HG03139 (cell line): ENCODE measurements around the gene KRTAP16-1.
"Not testable (repeated sequence)": the region's sequence is repeated elsewhere in the genome, so short reads cannot be mapped to it uniquely, and the experiment has no call there.

Experiments
- ATAC-seq: cut with Tn5 transposase; IDR thresholded peaks from one replicate; pipeline ENCODE4 v1.9.1; 2021; ENCODE audit not compliant: unreplicated experiment

Gene KRTAP16-1

GRCh38 chr17:41301916-41302901, 6.9 kb downstream of the KRTAP16-1 start, which contains the start of gene KRTAP29-1:
Gene KRTAP29-1 (minus strand): TSS chr17:41302851. CDS start chr17:41302851, 0 bp downstream.
- no peak for ATAC-seq

DNA sequence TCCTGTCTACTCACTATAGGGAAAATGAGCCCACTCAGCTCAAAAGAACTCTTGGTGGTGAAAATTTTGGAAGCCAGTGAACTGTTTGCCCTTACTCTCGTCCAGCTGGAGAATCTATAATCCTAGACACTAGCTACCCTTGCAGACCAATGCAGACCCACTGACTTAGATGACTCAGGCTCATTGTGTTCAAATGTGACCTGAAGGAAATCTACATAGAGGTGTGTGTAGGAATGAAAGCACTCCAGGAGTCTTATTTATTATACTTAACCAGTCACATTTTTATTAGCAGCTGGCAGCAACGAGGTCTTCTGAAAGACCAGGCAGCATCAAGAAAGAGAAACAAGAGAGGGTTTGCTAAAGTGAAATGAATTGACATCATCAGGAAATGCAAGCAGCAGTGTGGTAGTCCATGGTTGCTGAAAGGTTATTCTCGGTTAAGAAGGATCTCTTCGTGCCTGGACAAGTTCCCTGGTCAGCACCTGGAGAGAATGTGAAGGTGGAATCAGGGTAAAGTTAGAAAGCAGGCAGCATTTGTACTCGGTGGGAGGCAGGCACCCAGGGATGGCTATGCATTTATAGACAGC, 7.8 kb downstream of the KRTAP16-1 start:
- no peak for ATAC-seq

- no peak for ATAC-seq
These were observed 10.5 kb downstream of the KRTAP16-1 start for GRCh38 chr17:41298458-41299135.

- no peak for ATAC-seq
These were observed 12.3 kb downstream of the KRTAP16-1 start for GRCh38 chr17:41296846-41297245.

- ATAC-seq, result no peak
These were observed 15.1 kb downstream of the KRTAP16-1 start for GRCh38 chr17:41294016-41294415.

- no peak for ATAC-seq
These were observed 22.1 kb downstream of the KRTAP16-1 start for GRCh38 chr17:41287050-41287449.

DNA sequence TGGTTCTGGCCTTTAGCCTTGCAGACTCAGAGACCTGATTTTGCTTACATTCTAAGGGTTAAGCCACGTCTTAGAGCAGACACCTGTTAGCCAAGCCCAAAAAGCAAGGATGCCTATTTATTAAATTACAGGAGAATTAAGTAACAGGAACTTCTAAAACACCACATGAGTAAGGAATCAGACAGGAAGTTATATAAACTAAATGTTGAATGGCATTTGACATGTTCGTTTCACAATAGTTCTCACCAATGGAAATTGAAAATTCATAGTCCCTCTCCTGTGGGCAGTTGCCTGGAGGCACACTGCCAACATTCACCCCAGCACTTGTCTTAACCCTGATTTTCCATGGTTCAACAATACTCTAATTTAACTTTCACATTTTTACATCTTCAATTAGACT, 24.6 kb downstream of the KRTAP16-1 start:
- ATAC-seq, result no peak

DNA sequence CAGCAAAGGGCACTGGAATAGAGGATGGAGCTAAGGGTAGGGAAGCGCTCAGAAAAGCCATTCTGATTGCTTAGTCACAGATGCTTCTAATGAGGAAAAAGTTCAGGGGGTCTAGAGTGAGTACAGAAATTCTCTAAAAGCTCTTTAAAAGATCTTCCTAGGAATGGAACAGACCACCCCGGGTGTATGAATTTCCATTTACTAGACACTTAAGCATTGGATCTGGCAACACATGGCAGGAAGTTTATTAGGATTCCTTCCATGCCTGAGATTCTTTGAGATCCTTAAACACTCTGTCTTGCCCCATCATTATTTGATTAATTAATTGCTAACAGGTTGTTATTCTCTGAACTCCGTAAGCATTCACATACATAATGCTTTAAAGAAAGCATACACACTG, 25.1 kb downstream of the KRTAP16-1 start:
- no peak for ATAC-seq

DNA sequence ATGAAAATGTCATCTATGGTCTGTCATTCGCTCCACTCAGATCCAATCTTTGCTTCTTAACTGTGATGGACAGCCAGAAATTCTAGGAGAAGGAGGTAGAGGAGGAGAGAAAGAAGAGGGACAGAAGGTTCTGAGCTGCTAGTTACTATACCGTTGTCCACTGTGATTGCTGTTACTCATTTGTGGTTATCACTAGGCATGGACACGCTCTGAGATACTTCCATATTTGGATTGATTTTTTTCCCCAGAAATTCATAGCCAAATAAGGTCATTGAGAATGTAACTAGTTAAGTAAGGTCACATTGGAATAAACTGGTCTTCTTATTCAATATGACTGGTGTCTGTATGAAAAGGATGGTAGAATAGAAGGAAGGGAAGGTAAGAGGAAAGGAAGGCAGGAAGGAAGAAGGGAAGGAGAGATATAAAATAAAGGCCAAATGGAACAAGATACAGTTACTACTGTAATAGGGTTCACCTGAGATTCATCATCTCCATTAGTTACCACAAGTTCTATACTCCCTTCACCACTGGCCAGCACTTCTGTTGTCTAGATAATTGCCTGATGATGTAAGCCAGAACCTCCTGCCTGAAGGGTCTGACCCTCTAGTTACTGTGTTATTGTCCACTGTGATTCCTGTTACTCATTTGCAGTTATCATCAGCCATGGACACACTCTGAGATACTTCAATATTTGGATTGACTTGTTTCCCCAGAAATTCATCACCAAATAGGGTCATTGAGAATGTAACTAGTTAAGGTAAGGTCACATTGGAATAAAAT, 30.7 kb downstream of the KRTAP16-1 start:
- no peak for ATAC-seq

DNA sequence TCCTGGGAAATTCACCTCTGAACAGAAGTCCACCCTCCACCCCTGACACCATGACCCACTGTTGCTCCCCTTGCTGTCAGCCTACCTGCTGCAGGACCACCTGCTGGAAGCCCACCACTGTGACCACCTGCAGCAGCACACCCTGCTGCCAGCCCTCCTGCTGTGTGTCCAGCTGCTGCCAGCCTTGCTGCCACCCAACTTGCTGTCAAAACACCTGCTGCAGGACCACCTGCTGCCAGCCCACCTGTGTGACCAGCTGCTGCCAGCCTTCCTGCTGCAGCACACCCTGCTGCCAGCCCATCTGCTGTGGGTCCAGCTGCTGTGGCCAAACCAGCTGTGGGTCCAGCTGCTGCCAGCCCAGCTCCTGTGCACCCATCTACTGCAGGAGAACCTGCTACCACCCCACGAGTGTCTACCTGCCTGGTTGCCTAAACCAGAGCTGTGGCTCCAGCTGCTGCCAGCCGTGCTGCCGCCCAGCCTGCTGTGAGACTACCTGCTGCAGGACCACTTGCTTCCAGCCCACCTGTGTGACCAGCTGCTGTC, 33.4 kb downstream of the KRTAP16-1 start, which contains the start of gene KRTAP9-7:
TSS of gene KRTAP9-7 (plus strand) at position 51 of the 543 bp plus-strand sequence. CDS start at position 51, 0 bp downstream.
- not testable (repeated sequence) for ATAC-seq

DNA sequence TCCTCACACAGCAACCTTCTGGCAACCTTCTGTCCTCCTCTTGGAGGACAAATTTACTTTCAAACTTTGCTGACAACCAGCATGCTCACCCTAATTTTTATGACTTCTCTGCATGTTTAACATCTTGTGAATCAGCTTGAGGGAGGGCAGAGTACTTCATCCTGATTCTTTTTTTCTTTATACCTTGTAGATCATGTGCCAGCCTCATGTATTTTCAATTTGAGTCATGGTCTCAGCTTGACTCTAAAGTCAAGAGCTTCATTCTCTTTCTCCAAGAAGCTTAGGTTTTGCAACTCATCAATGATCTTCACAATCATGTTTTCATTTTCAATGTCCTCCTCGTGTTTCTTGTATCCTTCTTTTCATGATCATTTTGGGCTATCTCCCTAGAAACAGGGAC, 37.3 kb downstream of the KRTAP16-1 start:
- no peak for ATAC-seq

DNA sequence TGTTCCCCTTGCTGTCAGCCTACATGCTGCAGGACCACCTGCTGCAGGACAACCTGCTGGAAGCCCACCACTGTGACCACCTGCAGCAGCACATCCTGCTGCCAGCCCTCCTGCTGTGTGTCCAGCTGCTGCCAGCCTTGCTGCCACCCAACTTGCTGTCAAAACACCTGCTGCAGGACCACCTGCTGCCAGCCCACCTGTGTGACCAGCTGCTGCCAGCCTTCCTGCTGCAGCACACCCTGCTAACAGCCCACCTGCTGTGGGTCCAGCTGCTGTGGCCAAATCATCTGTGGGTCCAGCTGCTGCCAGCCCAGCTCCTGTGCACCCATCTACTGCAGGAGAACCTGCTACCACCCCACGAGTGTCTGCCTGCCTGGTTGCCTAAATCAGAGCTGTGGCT, 37.8 kb downstream of the KRTAP16-1 start:
- not testable (repeated sequence) for ATAC-seq

- no peak for ATAC-seq
These were observed 41.4 kb downstream of the KRTAP16-1 start for GRCh38 chr17:41267711-41268110.

DNA sequence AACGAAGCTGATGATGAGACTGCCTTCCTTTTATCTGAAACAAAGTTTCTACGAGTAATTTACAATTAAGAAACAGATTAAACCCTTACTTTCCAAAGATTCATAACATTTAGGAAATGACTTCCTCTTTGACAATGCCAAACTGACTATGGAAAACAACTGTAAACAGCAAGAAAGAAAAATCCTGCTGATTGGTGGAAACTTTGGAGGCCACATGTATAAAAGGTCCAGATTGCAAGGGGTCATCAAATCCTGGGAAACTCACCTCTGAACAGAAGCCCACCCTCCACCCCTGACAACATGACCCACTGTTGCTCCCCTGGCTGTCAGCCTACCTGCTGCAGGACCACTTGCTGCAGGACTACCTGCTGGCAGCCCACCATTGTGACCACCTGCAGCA, 44.0 kb downstream of the KRTAP16-1 start, which contains the start of gene KRTAP9-6:
TSS of gene KRTAP9-6 (plus strand) at position 301 of the 400 bp plus-strand sequence. CDS start at position 301, 0 bp downstream.
- ATAC-seq, result no peak

GRCh38 chr17:41264599-41264998, 44.5 kb downstream of the KRTAP16-1 start:
- ATAC-seq, result no peak

GRCh38 chr17:41263212-41263611, 45.9 kb downstream of the KRTAP16-1 start:
- no peak for ATAC-seq

DNA sequence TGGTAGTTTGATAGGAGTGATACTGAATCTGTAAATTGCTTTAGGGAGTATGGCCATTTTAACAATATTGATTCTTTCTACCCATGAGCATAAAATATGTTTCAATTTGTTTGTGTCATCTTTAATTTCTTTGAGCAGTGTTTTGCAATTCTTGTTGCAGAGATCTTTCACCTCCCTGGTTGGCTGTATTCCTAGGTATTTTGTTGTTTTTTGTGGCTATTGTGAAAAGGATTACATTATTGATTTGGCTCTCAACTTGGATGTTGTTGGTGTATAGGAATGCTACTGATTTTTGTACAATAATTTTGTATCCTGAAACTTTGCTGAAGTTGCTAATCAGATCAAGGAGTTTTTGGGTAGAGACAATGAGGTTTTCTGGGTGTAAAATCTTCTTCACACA, 50.7 kb downstream of the KRTAP16-1 start:
- no peak for ATAC-seq
